ENCODE data around the gene BPIFB6. TPM values are rescaled to one million over a fixed set of nuclear protein-coding genes. Genes with fewer than 3 reads are reported as not detected.

BPIFB6 gene
- polyA plus RNA-seq, 1 donor: not detected

- no peak for DNase-seq (ENCODE audit: low read depth)
Measured at GRCh38 chr20:33002087-33002808, 29.2 kb upstream of the BPIFB6 start.

GRCh38 chr20:33004141-33004751, 27.2 kb upstream of the BPIFB6 start, which contains the start of gene SUN5:
SUN5 (minus strand) TSS chr20:33004433; CDS start chr20:33004340, 93 bp downstream.
- DNase-seq (ENCODE audit: low read depth): no peak

- no peak for DNase-seq (ENCODE audit: low read depth)
Measured at GRCh38 chr20:33005132-33005566, 26.3 kb upstream of the BPIFB6 start.

GRCh38 chr20:33005908-33006775, 25.3 kb upstream of the BPIFB6 start:
- no peak for DNase-seq (ENCODE audit: low read depth)

- DNase-seq (ENCODE audit: low read depth): no peak
Measured at GRCh38 chr20:33006776-33007375, 24.6 kb upstream of the BPIFB6 start.

GRCh38 chr20:33007376-33008335, 23.8 kb upstream of the BPIFB6 start, which contains the start of gene BPIFB2:
BPIFB2 (plus strand) TSS chr20:33007704; CDS start chr20:33008575, 871 bp downstream.
- no peak for DNase-seq (ENCODE audit: low read depth)

GRCh38 chr20:33008336-33009213, 22.9 kb upstream of the BPIFB6 start:
- no peak for DNase-seq (ENCODE audit: low read depth)

- no peak for DNase-seq (ENCODE audit: low read depth)
Measured at GRCh38 chr20:33009214-33010132, 22.0 kb upstream of the BPIFB6 start.

GRCh38 chr20:33010133-33010504, 21.3 kb upstream of the BPIFB6 start:
- DNase-seq (ENCODE audit: low read depth): no peak

GRCh38 chr20:33010674-33011449, 20.6 kb upstream of the BPIFB6 start:
- no peak for DNase-seq (ENCODE audit: low read depth)

GRCh38 chr20:33012327-33013189, 18.9 kb upstream of the BPIFB6 start:
- no peak for DNase-seq (ENCODE audit: low read depth)

- no peak for DNase-seq (ENCODE audit: low read depth)
Measured at GRCh38 chr20:33013701-33014326, 17.6 kb upstream of the BPIFB6 start.

GRCh38 chr20:33014336-33015113, 16.9 kb upstream of the BPIFB6 start:
- DNase-seq (ENCODE audit: low read depth): no peak

GRCh38 chr20:33015114-33015484, 16.3 kb upstream of the BPIFB6 start:
- no peak for DNase-seq (ENCODE audit: low read depth)

All from forelimb muscle (tissue), 1 donor.